ENCODE results near the gene FGD1. TPM values are rescaled to one million over a fixed set of nuclear protein-coding genes. Genes with fewer than 3 reads are reported as not detected.

Gene FGD1
- total RNA-seq, 2 donors from 2014 or later: 6.6 to 7.0 TPM

DNA sequence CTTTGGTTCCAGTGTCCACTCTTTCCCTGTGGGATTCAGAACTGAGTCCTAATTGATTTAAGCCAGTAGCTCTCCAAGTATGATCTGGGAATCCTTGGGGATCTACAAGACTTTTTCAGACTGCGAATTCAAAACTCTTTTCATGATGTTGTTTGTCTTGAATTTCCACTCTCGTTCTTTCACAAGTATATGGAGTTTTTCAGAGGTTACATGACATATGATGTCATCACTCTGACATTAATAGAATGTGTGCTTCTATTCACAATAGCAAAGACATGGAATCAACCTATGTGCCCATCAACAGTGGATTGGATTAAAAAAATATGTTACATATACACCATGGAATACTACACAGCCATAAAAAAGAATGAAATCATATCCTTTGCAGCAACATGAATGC lies 79.1 kb downstream of the FGD1 start:
- no peaks in the 10 kb centered on the region for H3K9me3 ChIP-seq
- 94% methylated on average over 2 of the region's 2 CpGs for WGBS
- no peak for DNase-seq (ENCODE audit: low spot score)
- H3K4me3 ChIP-seq: no peak overlapping the region
- no peaks in the 10 kb centered on the region for H3K36me3 ChIP-seq
- TF ChIP-seq POLR2AphosphoS5 (IDR thresholded peaks at IDR 0.05): no peak
- TF ChIP-seq POLR2A (IDR thresholded peaks at IDR 0.05): no peak
- TF ChIP-seq, protein P1, sequence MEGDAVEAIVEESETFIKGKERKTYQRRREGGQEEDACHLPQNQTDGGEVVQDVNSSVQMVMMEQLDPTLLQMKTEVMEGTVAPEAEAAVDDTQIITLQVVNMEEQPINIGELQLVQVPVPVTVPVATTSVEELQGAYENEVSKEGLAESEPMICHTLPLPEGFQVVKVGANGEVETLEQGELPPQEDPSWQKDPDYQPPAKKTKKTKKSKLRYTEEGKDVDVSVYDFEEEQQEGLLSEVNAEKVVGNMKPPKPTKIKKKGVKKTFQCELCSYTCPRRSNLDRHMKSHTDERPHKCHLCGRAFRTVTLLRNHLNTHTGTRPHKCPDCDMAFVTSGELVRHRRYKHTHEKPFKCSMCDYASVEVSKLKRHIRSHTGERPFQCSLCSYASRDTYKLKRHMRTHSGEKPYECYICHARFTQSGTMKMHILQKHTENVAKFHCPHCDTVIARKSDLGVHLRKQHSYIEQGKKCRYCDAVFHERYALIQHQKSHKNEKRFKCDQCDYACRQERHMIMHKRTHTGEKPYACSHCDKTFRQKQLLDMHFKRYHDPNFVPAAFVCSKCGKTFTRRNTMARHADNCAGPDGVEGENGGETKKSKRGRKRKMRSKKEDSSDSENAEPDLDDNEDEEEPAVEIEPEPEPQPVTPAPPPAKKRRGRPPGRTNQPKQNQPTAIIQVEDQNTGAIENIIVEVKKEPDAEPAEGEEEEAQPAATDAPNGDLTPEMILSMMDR (IDR thresholded peaks at IDR 0.05): no peak
- intact Hi-C loops (cut with DNase I): no loop called here
- no peak overlapping the region for H3K27ac ChIP-seq
- no peaks in the 10 kb centered on the region for H3K4me1 ChIP-seq (replicated peaks)
- H3K27me3 ChIP-seq (replicated peaks; ENCODE audit: insufficient read depth): no peaks in the 10 kb centered on the region

- H3K27ac ChIP-seq: no peak overlapping the region
- H3K9me3 ChIP-seq: no peaks in the 10 kb centered on the region
- H3K4me3 ChIP-seq: no peak overlapping the region
- WGBS: 13% methylated on average over 13 of the region's 13 CpGs
- intact Hi-C loops (cut with DNase I): no loop called here
- no peaks in the 10 kb centered on the region for H3K27me3 ChIP-seq (replicated peaks; ENCODE audit: insufficient read depth)
- no peak for DNase-seq (ENCODE audit: low spot score)
- no peak for TF ChIP-seq POLR2AphosphoS5 (IDR thresholded peaks at IDR 0.05)
- TF ChIP-seq, protein P1 (IDR thresholded peaks at IDR 0.05): no peak
- TF ChIP-seq POLR2A (IDR thresholded peaks at IDR 0.05): no peak
- no peaks in the 10 kb centered on the region for H3K36me3 ChIP-seq
- H3K4me1 ChIP-seq (replicated peaks): no peaks in the 10 kb centered on the region
These were observed 80.3 kb downstream of the FGD1 start for GRCh38 chrX:54415534-54416350.

DNA sequence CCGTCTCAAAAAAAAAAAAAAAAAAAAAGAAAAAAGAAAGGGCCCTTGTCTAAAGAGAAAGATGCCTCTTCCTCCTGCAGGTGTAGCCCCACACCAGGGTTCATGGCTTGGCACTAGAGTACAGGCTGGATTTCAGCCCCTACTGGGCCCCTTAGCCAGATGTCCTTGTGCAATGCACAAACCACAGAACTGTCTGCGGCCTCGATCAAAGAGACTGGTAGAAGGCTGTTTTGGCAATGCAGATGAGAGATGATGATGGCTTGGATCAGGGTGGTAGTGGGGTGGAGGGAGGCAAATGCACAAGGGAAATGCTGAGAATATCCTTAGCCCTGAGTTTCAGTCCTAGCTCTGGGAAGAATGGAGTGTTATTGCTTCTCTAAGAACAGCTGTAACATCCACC lies 82.3 kb downstream of the FGD1 start:
- H3K27me3 ChIP-seq (replicated peaks; ENCODE audit: insufficient read depth): no peaks in the 10 kb centered on the region
- no peak overlapping the region for H3K27ac ChIP-seq
- 59% methylated on average over 3 of the region's 3 CpGs for WGBS
- H3K36me3 ChIP-seq: no peaks in the 10 kb centered on the region
- H3K4me3 ChIP-seq: no peak overlapping the region
- H3K9me3 ChIP-seq: no peaks in the 10 kb centered on the region
- DNase-seq (ENCODE audit: low spot score): no peak
- intact Hi-C loops (cut with DNase I): no loop called here
- H3K4me1 ChIP-seq (replicated peaks): no peaks in the 10 kb centered on the region
- TF ChIP-seq, protein P1 (IDR thresholded peaks at IDR 0.05): no peak
- TF ChIP-seq POLR2A (IDR thresholded peaks at IDR 0.05) (no peak), POLR2AphosphoS5 (IDR thresholded peaks at IDR 0.05) (no peak)

DNA sequence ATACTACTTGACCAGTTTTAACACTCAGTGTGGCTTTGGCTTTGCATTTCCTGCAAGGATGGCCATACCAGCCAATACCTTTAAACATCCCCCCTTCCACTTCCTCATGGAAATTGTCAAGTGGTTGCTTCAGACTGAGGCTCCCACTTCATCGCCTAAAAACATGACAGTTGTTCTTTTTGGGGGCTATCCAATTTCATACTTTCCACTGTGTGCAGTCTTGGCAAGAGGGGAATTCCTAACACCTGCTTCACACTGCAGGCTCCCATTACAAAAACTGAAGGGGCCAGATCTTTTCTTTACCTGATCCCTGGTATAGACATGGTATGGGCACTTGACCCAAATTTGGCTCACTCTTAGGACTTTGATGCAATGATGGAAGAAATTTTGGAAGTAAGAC lies 84.3 kb downstream of the FGD1 start:
- TF ChIP-seq POLR2AphosphoS5 (IDR thresholded peaks at IDR 0.05) (no peak), POLR2A (IDR thresholded peaks at IDR 0.05) (no peak)
- TF ChIP-seq, protein P1 (IDR thresholded peaks at IDR 0.05): no peak
- DNase-seq (ENCODE audit: low spot score): no peak
- H3K27me3 ChIP-seq (replicated peaks; ENCODE audit: insufficient read depth): no peaks in the 10 kb centered on the region
- no peaks in the 10 kb centered on the region for H3K4me1 ChIP-seq (replicated peaks)
- H3K9me3 ChIP-seq: no peaks in the 10 kb centered on the region
- 31% methylated on average over 1 of the region's 1 CpG for WGBS
- intact Hi-C loops (cut with DNase I): no loop called here
- no peak overlapping the region for H3K4me3 ChIP-seq
- H3K27ac ChIP-seq: no peak overlapping the region
- H3K36me3 ChIP-seq: no peaks in the 10 kb centered on the region

DNA sequence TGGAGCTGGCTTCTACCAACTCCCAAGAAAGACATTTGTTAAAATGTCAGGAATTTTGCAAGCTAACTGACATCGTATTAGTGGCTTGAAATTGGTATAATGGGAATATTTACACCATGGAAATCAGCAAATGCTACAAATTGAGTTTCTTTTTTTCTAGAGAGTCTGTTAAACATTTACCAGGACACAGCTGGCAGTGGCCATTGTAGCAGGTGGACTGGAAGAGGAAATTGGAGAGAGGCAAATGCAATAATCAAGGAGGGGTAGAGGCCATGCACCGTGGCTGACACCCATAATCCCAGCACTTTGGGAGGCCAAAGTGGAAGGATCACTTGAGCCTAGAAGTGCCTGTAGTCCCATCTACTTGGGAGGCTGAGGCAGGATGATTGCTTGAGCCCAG lies 88.8 kb downstream of the FGD1 start:
- 61% methylated on average over 2 of the region's 2 CpGs for WGBS
- TF ChIP-seq, protein P1 (IDR thresholded peaks at IDR 0.05): no peak
- no peak for TF ChIP-seq POLR2AphosphoS5 (IDR thresholded peaks at IDR 0.05)
- TF ChIP-seq POLR2A (IDR thresholded peaks at IDR 0.05): no peak
- intact Hi-C loops (cut with DNase I): no loop called here

More for the DNA sequence above, 88.8 kb downstream of the FGD1 start:
- Histone ChIP-seq H3K36me3 (no peaks in the 10 kb centered on the region), H3K9me3 (no peaks in the 10 kb centered on the region), H3K4me3 (no peak overlapping the region), H3K27me3 (replicated peaks; ENCODE audit: insufficient read depth) (no peaks in the 10 kb centered on the region), H3K4me1 (replicated peaks) (no peaks in the 10 kb centered on the region), H3K27ac (no peak overlapping the region)
- no peak for DNase-seq (ENCODE audit: low spot score)
